DOHH2 (cell line): Measurements from ENCODE around the gene RRAS.

ENCODE experiments used
- H3F3A ChIP-seq: fragments of 200-600 bp; sonication (generic), shearing (Covaris generic); 2 replicates; pipeline ENCODE4 v1.6.0; 2016; ENCODE audit warnings: antibody characterized with exemption, mild to moderate bottlenecking; ENCODE audit not compliant: control insufficient read depth, insufficient read depth
- H3K27ac ChIP-seq: fragments of 200-600 bp; sonication (generic); 2 replicates; pipeline ENCODE4 v1.5.1; 2014; ENCODE audit warnings: low read depth, mild to moderate bottlenecking, low read length, moderate library complexity
- H3K27me3 ChIP-seq: fragments of 200-600 bp; sonication (generic); 2 replicates; pipeline ENCODE4 v1.6.1; 2014; ENCODE audit warnings: mild to moderate bottlenecking, low read length, mixed read lengths; ENCODE audit not compliant: control insufficient read depth
- H3K36me3 ChIP-seq: fragments of 200-600 bp; sonication (generic); 2 replicates; pipeline ENCODE4 v1.6.1; 2014; ENCODE audit warnings: mild to moderate bottlenecking, low read length, moderate library complexity, mixed read lengths; ENCODE audit not compliant: control insufficient read depth
- H3K4me1 ChIP-seq: fragments of 200-600 bp; sonication (generic); 2 replicates; pipeline ENCODE4 v1.6.1; 2014; ENCODE audit warnings: mild to moderate bottlenecking, low read length, mixed read lengths; ENCODE audit not compliant: control insufficient read depth
- H3K4me2 ChIP-seq: fragments of 200-600 bp; sonication (generic); 2 replicates; pipeline ENCODE4 v1.6.0; 2014; ENCODE audit warnings: mild to moderate bottlenecking, low read length, moderate library complexity
- H3K4me3 ChIP-seq: fragments of 200-600 bp; sonication (generic); 2 replicates; pipeline ENCODE4 v1.5.1; 2014; ENCODE audit warnings: mild to moderate bottlenecking, low read length, mixed read lengths
- H3K79me2 ChIP-seq: fragments of 200-600 bp; sonication (generic); 2 replicates; pipeline ENCODE4 v1.6.1; 2014; ENCODE audit warnings: mild to moderate bottlenecking, low read length, mixed read lengths; ENCODE audit not compliant: control insufficient read depth
- H3K9me2 ChIP-seq: fragments of 200-600 bp; sonication (generic); replicated peaks from 2 replicates; pipeline ENCODE4 v1.6.1; 2014; ENCODE audit warnings: mild to moderate bottlenecking, low read length, mixed read lengths; ENCODE audit not compliant: control insufficient read depth
- H3K9me3 ChIP-seq: fragments of 200-600 bp; sonication (generic); 2 replicates; pipeline ENCODE4 v1.6.1; 2014; ENCODE audit warnings: antibody characterized with exemption, low read length, mixed read lengths; ENCODE audit not compliant: control insufficient read depth, insufficient read depth
- H4K20me1 ChIP-seq: fragments of 200-600 bp; sonication (generic); 2 replicates; pipeline ENCODE4 v1.6.0; 2014; ENCODE audit warnings: low read depth, mild to moderate bottlenecking, antibody characterized with exemption, low read length, moderate library complexity; ENCODE audit not compliant: control insufficient read depth, insufficient read depth
- CTCF ChIP-seq: fragments of 200-600 bp; sonication (generic); IDR thresholded peaks from one replicate; pipeline ENCODE4 v1.5.1; 2014; ENCODE audit warnings: antibody characterized with exemption, mild to moderate bottlenecking, low read depth, low read length; ENCODE audit not compliant: poor library complexity, severe bottlenecking
- EZH2phosphoT487 ChIP-seq: fragments of 200-600 bp; sonication (generic); IDR thresholded peaks from 2 replicates; pipeline ENCODE4 v1.6.1; 2017; ENCODE audit warnings: borderline replicate concordance, mild to moderate bottlenecking, antibody characterized with exemption, low read length, moderate library complexity, mixed read lengths

Gene RRAS

GRCh38 chr19:49591731-49592485 lies 48.0 kb downstream of the RRAS start:
- no peaks in the 10 kb centered on the region for H3K9me3 ChIP-seq
- peaks cover 4% of the 10 kb centered on the region; the same call in 1 of the 2 replicates for H3K27me3 ChIP-seq
- peaks cover 55% of the 10 kb centered on the region for H3K79me2 ChIP-seq
- TF ChIP-seq EZH2phosphoT487: no peak
- peak; percentile 16 for TF ChIP-seq CTCF
- peaks cover 42% of the 10 kb centered on the region for H3K36me3 ChIP-seq
- peak overlapping the region; percentile 91 for H3K4me3 ChIP-seq
- H3K4me1 ChIP-seq: peaks cover 22% of the 10 kb centered on the region
- H3K4me2 ChIP-seq: peak overlapping the region; percentile 85
- peaks cover 24% of the 10 kb centered on the region for H3F3A ChIP-seq
- H4K20me1 ChIP-seq: no peaks in the 10 kb centered on the region; the same call in 1 of the 2 replicates
- no peaks in the 10 kb centered on the region for H3K9me2 ChIP-seq
- H3K27ac ChIP-seq: peak overlapping the region; percentile 100

GRCh38 chr19:49590971-49591730 lies 48.8 kb downstream of the RRAS start, which contains the start of gene PRR12:
TSS of gene PRR12 (plus strand) at chr19:49591182. CDS start at chr19:49591655, 473 bp downstream.
- Histone ChIP-seq H3K9me3 (no peaks in the 10 kb centered on the region), H3F3A (peaks cover 24% of the 10 kb centered on the region), H3K27me3 (peaks cover 4% of the 10 kb centered on the region; the same call in 1 of the 2 replicates), H3K4me2 (peak within 1 kb of the TSS; percentile 99), H3K36me3 (peaks cover 36% of the 10 kb centered on the region), H3K79me2 (peaks cover 50% of the 10 kb centered on the region), H3K27ac (peak within 1 kb of the TSS; percentile 100), H4K20me1 (no peaks in the 10 kb centered on the region; the same call in 1 of the 2 replicates), H3K4me1 (peaks cover 22% of the 10 kb centered on the region), H3K9me2 (no peaks in the 10 kb centered on the region), H3K4me3 (peak within 1 kb of the TSS; percentile 100)
- TF ChIP-seq EZH2phosphoT487 (no peak), CTCF (no peak)

GRCh38 chr19:49590071-49590970 lies 49.6 kb downstream of the RRAS start:
- TF ChIP-seq EZH2phosphoT487 (no peak), CTCF (peak; percentile 41)
- peak overlapping the region; percentile 100 for H3K4me3 ChIP-seq
- no peaks in the 10 kb centered on the region for H3K9me2 ChIP-seq
- no peaks in the 10 kb centered on the region for H3K9me3 ChIP-seq
- peaks cover 22% of the 10 kb centered on the region for H3K4me1 ChIP-seq
- H3K27me3 ChIP-seq: peaks cover 4% of the 10 kb centered on the region; the same call in 1 of the 2 replicates
- H3F3A ChIP-seq: peaks cover 24% of the 10 kb centered on the region
- no peaks in the 10 kb centered on the region for H4K20me1 ChIP-seq
- H3K79me2 ChIP-seq: peaks cover 42% of the 10 kb centered on the region
- H3K27ac ChIP-seq: peak overlapping the region; percentile 100
- peak overlapping the region; percentile 99 for H3K4me2 ChIP-seq
- peaks cover 27% of the 10 kb centered on the region for H3K36me3 ChIP-seq
